HG03045 (cell line): ENCODE results near the gene RHBDD1.
A peak's percentile ranks its signal among the peaks of the same experiment; 100 is the strongest.

Experiments used
- ATAC-seq: cut with Tn5 transposase; IDR thresholded peaks from one replicate; pipeline ENCODE4 v1.9.1; 2021; ENCODE audit warnings: mild to moderate bottlenecking, moderate library complexity; ENCODE audit not compliant: unreplicated experiment

RHBDD1 gene

GRCh38 chr2:226910384-226910783 is 74.5 kb downstream of the RHBDD1 start:
- ATAC-seq = no peak

GRCh38 chr2:226911932-226912331 is 76.1 kb downstream of the RHBDD1 start:
- no peak for ATAC-seq

GRCh38 chr2:226913641-226914040 is 77.8 kb downstream of the RHBDD1 start:
- no peak for ATAC-seq

GRCh38 chr2:226915846-226916360 is 80.0 kb downstream of the RHBDD1 start:
- no peak for ATAC-seq

- peak; percentile 79 for ATAC-seq
Observed at GRCh38 chr2:226916669-226917068, 80.8 kb downstream of the RHBDD1 start.

- no peak for ATAC-seq
Observed at GRCh38 chr2:226932443-226932842, 96.6 kb downstream of the RHBDD1 start.

- no peak for ATAC-seq
Observed at GRCh38 chr2:226934546-226935201, 98.8 kb downstream of the RHBDD1 start.

- no peak for ATAC-seq
Observed at GRCh38 chr2:226943862-226944620, 108.2 kb downstream of the RHBDD1 start.

- no peak for ATAC-seq
Observed at GRCh38 chr2:226953206-226953605, 117.4 kb downstream of the RHBDD1 start.

- ATAC-seq = no peak
Observed at GRCh38 chr2:226953826-226954225, 118.0 kb downstream of the RHBDD1 start.

GRCh38 chr2:226956659-226957058 is 120.8 kb downstream of the RHBDD1 start:
- ATAC-seq = no peak

- no peak for ATAC-seq
Observed at GRCh38 chr2:226959418-226959817, 123.6 kb downstream of the RHBDD1 start.

GRCh38 chr2:226962176-226962773 is 126.4 kb downstream of the RHBDD1 start:
- ATAC-seq = no peak

GRCh38 chr2:226963528-226963927 is 127.7 kb downstream of the RHBDD1 start:
- no peak for ATAC-seq

- no peak for ATAC-seq
Observed at GRCh38 chr2:226965376-226965775, 129.5 kb downstream of the RHBDD1 start.

- no peak for ATAC-seq
Observed at GRCh38 chr2:226969417-226970080, 133.7 kb downstream of the RHBDD1 start.

- ATAC-seq = peak; percentile 55
Observed at GRCh38 chr2:226970362-226970761, 134.5 kb downstream of the RHBDD1 start.

- no peak for ATAC-seq
Observed at GRCh38 chr2:226971084-226971483, 135.2 kb downstream of the RHBDD1 start.

- ATAC-seq = no peak
Observed at GRCh38 chr2:226971770-226972169, 135.9 kb downstream of the RHBDD1 start.

GRCh38 chr2:226973816-226974215 is 138.0 kb downstream of the RHBDD1 start:
- ATAC-seq = no peak

GRCh38 chr2:226977775-226978190 is 141.9 kb downstream of the RHBDD1 start:
- ATAC-seq = no peak
